NCI-H2107 (cell line): Measurements from ENCODE around the gene MEGF6.

Source experiments
- DNase-seq: peaks from one replicate; lab custom pipeline; 2025; lab: John Stamatoyannopoulos, UW

Gene MEGF6

GRCh38 chr1:3521426-3521825 lies 89.9 kb downstream of the MEGF6 start:
- no peak for DNase-seq

GRCh38 chr1:3520419-3521378 lies 90.6 kb downstream of the MEGF6 start:
- no peak for DNase-seq

- no peak for DNase-seq
These were observed 91.9 kb downstream of the MEGF6 start for GRCh38 chr1:3519301-3519885.

GRCh38 chr1:3518756-3519155 lies 92.6 kb downstream of the MEGF6 start:
- DNase-seq = no peak

GRCh38 chr1:3518256-3518655 lies 93.1 kb downstream of the MEGF6 start:
- no peak for DNase-seq

GRCh38 chr1:3516911-3517675 lies 94.2 kb downstream of the MEGF6 start:
- DNase-seq = no peak

GRCh38 chr1:3516481-3516869 lies 94.8 kb downstream of the MEGF6 start:
- DNase-seq = no peak

- DNase-seq = no peak
These were observed 95.4 kb downstream of the MEGF6 start for GRCh38 chr1:3515774-3516480.

GRCh38 chr1:3515272-3515671 lies 96.0 kb downstream of the MEGF6 start:
- DNase-seq = no peak

- no peak for DNase-seq
These were observed 96.9 kb downstream of the MEGF6 start for GRCh38 chr1:3514404-3514803.

GRCh38 chr1:3511856-3512255 lies 99.5 kb downstream of the MEGF6 start:
- no peak for DNase-seq

- no peak for DNase-seq
These were observed 100.0 kb downstream of the MEGF6 start for GRCh38 chr1:3511306-3511705.

GRCh38 chr1:3510956-3511250 lies 100.4 kb downstream of the MEGF6 start:
- no peak for DNase-seq

GRCh38 chr1:3510136-3510955 lies 101.0 kb downstream of the MEGF6 start:
- DNase-seq = no peak

- no peak for DNase-seq
These were observed 101.6 kb downstream of the MEGF6 start for GRCh38 chr1:3509721-3510120.

GRCh38 chr1:3508757-3509415 lies 102.4 kb downstream of the MEGF6 start:
- no peak for DNase-seq

GRCh38 chr1:3507636-3508275 lies 103.6 kb downstream of the MEGF6 start:
- no peak for DNase-seq

GRCh38 chr1:3506943-3507342 lies 104.4 kb downstream of the MEGF6 start:
- DNase-seq = no peak

GRCh38 chr1:3506041-3506440 lies 105.3 kb downstream of the MEGF6 start:
- no peak for DNase-seq

- DNase-seq = no peak
These were observed 106.1 kb downstream of the MEGF6 start for GRCh38 chr1:3505161-3505560.

GRCh38 chr1:3504822-3505153 lies 106.5 kb downstream of the MEGF6 start:
- no peak for DNase-seq
